H54 (cell line): ENCODE data around the gene SLC49A4.

Experiments used
- DNase-seq: peaks from one replicate; pipeline ENCODE4 v3.0.0; 2011; ENCODE audit warnings: low spot score, mixed read lengths; ENCODE audit not compliant: insufficient read length
- FAIRE-seq: peaks from 3 replicates; lab custom pipeline; 2011; peaks lifted over from hg19 to GRCh38; lab: Jason Lieb, UNC
- POLR2A ChIP-seq: IDR thresholded peaks from 2 replicates; pipeline ENCODE4 v1.6.1; 2011; ENCODE audit warnings: low read depth, mild to moderate bottlenecking, low read length

SLC49A4 gene

DNA sequence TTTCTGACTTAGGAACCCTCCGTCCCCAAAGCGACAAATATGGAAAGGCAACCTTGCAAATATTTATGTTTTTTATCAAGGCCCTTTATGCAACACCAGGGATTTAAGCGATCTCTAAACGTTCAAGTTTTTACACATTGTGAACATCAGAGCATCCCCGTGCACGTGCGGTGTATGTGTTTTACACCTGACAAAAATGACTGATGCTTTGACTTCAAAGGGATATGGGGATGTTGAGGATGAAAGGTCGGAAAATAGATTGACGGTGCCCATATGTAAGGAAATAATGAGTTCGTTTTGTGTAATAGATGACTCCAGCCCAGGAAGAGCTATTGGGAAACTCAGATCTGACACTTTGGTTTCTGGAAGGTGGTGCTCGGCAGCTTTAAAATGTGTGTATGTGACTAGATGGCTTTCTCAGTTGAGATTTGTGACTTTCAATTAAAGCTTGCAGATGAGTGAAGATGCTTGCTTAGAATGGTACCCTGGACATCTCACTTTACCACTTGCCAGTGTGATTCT, 866 bp downstream of the SLC49A4 start:
- TF ChIP-seq POLR2A: no peak
- FAIRE-seq (no peak), DNase-seq (no peak)

DNA sequence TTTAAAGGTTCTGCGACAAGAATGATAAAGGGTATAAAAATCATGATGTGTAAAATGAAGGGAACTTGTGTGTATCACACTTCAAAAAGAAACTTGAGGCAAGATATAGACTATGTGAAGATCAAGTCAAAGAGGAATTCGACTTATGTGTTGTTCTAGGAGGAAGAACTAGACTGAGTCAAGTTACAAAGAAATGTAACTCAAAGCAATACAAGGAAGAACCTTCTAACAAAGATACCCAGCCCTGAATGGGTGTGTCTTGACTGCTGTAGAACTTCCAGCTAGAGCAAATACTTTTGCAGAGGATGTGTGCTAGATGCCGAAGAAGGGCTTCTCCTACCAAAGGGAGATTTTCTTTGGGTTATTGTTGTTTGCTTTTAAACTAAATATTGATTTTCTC, 2.4 kb downstream of the SLC49A4 start:
- DNase-seq (no peak), FAIRE-seq (no peak)

DNA sequence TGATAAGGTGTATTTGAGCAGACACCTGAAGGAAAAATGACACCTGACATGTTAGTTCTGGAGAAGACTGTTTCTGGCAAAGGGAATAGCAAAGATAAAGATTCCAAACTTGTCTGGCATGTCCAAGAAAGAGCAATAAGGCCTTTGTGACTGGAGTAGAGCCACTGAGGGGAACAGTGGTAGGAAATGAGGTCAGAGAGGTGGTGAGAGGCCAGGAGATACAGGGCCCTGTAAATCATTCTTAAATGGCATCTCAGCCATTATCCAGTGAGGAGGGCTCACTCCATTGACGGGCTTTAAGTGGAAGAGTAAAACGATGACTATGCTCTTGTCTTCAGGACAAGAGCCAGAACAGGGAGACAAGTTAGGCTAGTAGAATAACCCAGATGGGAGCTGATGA, 4.5 kb downstream of the SLC49A4 start:
- no peak for TF ChIP-seq POLR2A
- DNase-seq: no peak
- no peak for FAIRE-seq

More for the DNA sequence above, 2.4 kb downstream of the SLC49A4 start:
- no peak for TF ChIP-seq POLR2A

DNA sequence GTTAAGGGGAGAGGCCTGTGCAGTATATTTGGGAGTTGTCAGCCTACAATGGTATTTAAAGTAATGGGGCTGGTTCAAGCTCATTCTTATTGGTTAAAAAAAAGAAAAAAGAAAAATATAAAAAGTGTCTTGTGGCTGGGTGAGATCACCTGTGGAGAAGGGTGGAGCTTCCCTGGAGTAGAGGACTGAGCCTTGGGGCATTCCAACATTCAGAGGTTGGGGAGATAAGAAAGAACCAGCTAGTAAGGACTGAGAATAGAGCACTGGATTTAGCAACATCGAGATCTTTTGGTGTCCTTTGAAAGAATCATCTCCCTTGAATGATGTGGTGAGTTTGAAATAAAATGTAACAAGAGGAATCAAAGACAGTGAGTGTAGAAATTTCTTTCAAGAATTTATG, 5.2 kb downstream of the SLC49A4 start:
- no peak for TF ChIP-seq POLR2A
- no peak for FAIRE-seq
- no peak for DNase-seq

DNA sequence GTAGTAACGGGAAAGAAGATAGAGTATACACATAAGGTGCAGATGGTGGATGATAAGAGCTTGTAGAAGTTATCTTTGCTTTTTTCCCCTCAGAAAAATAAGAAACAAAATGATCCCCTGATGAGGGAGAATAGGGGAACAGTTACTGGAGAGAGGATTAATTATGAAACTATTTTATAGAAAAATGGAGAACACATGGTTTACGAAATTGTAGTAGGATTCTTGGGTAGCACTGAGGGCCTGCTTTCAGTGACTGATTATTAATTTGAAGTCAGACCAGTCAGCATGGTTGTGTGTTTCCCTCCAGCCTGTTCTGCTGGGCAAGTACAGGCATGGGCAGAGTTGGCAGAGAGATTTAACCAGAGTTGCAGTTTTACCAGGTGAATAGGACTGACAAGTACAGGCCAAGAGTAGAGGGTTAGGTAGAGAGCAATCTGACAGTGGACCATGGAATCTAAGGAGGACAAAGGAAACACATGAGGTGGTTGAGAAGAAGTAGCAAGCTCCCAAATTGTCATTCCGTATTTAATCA, 5.9 kb downstream of the SLC49A4 start:
- DNase-seq: no peak
- no peak for TF ChIP-seq POLR2A
- FAIRE-seq: no peak

DNA sequence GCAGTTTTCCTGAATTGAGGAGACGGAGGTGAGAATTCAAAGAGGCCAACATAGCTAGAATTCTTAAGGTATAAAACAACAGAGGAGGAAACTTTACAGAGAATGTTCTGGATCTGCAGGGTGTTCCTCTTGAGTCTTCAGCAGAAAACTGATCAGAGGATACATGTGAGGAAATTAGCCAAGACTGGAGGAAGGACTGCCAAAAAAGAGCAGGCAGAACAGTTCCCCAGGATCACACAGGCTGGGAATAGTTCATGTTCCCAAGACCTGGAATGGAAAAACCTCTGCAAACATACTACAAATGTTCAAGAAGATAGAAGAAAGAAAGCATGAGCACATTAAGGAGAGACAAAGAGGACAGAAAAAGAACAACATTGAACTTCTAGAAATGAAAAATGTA, 7.5 kb downstream of the SLC49A4 start:
- FAIRE-seq (no peak), DNase-seq (no peak)
- no peak for TF ChIP-seq POLR2A

DNA sequence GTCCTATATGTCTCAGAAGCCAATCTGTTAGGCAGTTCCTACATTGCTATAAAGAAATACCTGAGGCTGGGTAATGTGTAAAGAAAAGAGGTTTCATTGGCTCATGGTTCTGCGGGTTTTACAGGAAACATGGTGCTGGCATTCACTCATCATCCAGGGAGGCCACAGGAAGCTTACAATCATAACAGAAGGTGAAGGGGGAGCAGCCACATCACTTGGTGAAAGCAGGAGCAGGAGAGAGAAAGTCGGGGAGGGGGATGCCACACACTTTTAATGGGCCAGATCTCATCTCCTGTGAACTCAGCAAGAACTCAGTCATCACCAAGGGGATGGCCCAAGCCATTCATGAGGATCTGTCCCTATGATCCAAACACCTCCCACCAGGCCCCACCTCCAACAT, 9.1 kb downstream of the SLC49A4 start:
- FAIRE-seq: no peak
- no peak for TF ChIP-seq POLR2A
- no peak for DNase-seq

DNA sequence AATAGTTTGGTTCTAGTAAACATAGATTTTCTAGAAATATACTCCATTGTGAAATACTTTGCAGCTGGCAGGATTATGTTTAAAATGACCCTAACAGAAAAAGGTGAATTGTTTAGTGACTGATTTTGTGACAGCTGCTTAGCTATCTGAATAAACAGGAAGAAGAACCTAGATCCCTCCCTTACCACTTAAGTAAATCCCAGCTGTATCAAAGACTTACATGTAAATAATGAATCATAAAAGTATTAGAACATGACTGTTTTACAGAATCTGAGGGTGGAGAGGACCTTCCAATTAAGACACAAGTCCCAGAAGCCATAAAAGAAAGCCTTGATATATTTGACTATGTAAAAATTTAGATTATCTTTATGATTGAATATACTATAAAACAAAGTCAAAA, 15.9 kb downstream of the SLC49A4 start:
- DNase-seq: no peak
- no peak for TF ChIP-seq POLR2A
- no peak for FAIRE-seq

DNA sequence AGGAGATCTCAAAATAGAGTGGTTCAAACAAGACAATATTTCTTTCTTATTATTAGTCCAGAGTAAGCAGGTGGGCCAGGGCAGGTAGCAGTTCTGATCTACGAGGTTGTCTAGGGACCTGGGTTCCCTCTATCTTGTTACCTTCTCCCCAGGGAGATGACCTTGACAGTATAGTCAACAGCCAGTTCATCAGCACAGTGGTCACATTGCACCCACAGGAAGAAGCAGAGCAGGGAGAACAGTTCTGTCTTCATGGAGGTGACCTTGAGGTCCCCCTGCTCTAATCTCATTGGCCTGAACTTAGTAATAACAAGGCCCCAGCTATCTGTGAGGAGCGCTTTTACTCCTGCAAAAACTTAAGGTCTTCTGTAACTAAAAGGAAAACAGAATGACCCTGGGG, 21.7 kb downstream of the SLC49A4 start:
- DNase-seq (no peak), FAIRE-seq (no peak)
- TF ChIP-seq POLR2A: no peak

DNA sequence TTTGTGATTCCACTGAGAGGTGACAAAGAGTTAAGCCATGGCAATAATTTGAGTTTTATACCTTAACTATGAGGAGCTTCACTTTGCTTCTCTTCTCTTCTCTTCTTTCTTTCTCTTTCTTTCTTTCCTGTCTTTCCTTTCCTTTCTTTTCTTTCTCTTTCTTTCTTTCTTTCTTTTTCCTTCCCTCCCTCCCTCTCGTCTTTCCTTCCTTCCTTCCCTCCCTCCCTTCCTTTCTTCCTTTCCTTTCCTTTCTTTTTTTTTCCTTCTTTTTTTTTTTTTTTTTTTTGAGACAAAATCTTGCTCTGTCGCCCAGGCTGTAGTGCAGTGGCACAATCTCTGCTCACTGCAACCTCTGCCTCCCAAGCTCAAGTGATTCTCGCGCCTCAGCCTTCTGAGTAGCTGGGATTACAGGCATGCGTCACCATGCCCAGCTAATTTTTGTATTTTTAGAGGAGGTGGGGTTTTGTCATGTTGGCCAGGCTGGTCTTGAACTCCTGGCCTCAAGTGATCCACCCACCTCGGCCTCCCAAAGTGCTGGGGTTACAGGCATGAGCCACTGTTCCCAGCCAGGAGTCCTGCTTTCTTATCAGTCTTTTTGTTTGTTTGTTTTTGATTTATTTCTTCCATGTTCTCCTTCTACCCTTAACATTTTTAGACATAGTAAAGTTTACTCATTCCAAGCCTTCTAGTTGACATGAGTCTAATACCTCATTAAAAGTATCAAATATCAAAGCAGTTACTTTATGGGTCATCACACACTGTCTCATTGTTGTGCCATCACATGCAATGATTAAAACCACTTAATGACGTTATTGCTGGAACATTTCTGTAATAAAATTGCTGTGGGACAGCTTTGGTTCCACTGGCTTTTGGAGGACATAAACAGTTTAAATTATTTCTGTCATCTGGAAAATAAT, 29.9 kb downstream of the SLC49A4 start:
- DNase-seq (no peak), FAIRE-seq (no peak)
- TF ChIP-seq POLR2A: no peak

DNA sequence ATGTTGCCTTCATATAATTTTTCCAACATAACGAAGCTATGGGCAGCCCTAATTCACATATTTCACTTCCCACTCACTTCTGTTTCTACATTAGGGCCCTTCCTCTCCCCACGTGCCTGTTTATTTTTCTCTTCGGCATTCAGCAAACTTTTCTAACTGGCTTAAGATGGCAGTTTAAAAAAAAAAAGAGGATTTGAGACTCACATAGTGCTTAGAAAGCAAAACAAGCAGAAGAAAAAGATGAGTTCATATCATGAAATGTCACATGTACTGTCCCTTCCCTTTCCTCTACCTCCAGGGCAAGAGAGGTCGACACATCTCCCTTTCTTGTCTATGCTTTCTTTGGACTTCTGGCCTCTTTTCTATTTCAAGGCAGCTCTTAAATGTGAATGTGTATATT, 30.6 kb downstream of the SLC49A4 start:
- no peak for TF ChIP-seq POLR2A
- no peak for FAIRE-seq

DNA sequence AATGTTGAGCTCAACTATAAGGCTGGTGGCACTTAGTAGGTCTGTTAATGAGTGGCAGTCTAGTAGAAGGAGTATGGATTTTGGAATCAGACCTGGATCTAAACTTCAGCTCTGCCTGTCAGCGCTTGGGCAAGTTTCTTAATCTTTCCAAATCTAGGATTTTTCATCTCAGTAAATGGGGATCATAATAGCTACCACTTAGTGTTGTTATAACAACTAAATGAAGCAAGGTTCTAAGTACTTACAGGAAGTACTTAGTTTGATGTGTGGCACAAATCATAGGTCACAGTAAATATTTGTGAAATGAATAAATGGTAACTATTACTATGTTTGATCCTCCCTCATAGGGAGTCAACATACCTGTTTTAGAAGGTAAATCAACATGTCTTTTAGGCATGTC, 31.4 kb downstream of the SLC49A4 start:
- no peak for DNase-seq
- no peak for FAIRE-seq
- no peak for TF ChIP-seq POLR2A

More for the DNA sequence above, 30.6 kb downstream of the SLC49A4 start:
- no peak for DNase-seq

DNA sequence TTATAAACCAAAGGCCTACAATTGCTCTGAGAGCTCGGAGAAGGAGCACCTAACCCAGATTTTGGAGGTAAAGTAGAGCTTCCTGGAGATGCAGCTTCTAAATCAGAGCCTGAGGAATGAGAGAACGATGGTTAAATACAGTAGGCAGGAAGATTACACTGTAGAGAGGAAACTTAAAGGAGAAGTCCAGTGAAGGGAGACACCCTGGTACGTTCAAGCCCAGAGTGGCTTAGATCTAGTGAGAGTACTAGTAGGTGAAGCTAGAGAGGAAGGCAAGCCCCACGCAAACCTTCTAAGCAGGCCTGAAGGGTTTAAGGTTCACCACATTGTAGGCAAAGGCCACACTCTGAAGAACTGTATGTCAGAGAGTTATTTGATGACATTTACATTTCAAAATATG, 33.4 kb downstream of the SLC49A4 start:
- DNase-seq (no peak), FAIRE-seq (no peak)

DNA sequence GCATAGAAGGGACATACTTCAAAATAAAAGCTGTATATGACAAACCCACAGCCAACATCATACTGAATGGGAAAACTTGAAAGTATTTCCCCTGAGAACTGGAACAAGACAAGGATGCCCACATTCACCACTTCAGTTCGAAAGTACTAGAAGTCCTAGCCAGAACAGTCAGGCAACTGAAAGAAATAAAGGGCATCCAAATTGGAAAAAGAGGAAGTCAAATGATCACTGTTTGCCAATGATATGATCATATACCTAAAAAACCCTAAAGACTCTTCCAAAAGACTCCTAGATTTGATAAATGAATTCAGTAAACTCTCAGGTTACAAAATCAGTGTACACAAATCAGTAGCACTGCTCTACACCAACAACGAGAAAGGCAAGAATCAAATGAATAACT, 40.7 kb downstream of the SLC49A4 start:
- DNase-seq: no peak
- no peak for TF ChIP-seq POLR2A
- no peak for FAIRE-seq

More for the DNA sequence above, 33.4 kb downstream of the SLC49A4 start:
- no peak for TF ChIP-seq POLR2A
